Pulmonary artery endothelial cell (primary cell): Measurements from ENCODE around the gene SLC25A47. TPM values are rescaled to one million over a fixed set of nuclear protein-coding genes. Genes with fewer than 3 reads are reported as not detected.
"Not testable (repeated sequence)": the region's sequence is repeated elsewhere in the genome, so short reads cannot be mapped to it uniquely, and the experiment has no call there.

Source experiments
- DNase-seq: peaks from one replicate; pipeline ENCODE4 v3.0.0-alpha.2; 2011; ENCODE audit warnings: low read depth, low spot score
- total RNA-seq: library from RNA; depleted of rRNA; stranded (reverse); fragments of >200 nt; gene quantifications from 2 replicates; pipeline ENCODE4 v1.2.3, GENCODE V29; 2014

SLC25A47 gene
- total RNA-seq, 1 donor from 2014 or later, result not detected

GRCh38 chr14:100289916-100290606 lies 33.1 kb upstream of the SLC25A47 start:
- no peak for DNase-seq

GRCh38 chr14:100290607-100291304 lies 32.4 kb upstream of the SLC25A47 start:
- DNase-seq, result no peak

- DNase-seq, result no peak
Measured at GRCh38 chr14:100291305-100292075, 31.6 kb upstream of the SLC25A47 start.

- DNase-seq, result no peak
Measured at GRCh38 chr14:100292301-100292775, 30.8 kb upstream of the SLC25A47 start.

GRCh38 chr14:100292776-100293461 lies 30.2 kb upstream of the SLC25A47 start:
- no peak for DNase-seq

GRCh38 chr14:100293497-100294212 lies 29.5 kb upstream of the SLC25A47 start:
- no peak for DNase-seq

GRCh38 chr14:100294213-100294962 lies 28.8 kb upstream of the SLC25A47 start:
- DNase-seq, result no peak

GRCh38 chr14:100294963-100295330 lies 28.2 kb upstream of the SLC25A47 start:
- no peak for DNase-seq

- no peak for DNase-seq
Measured at GRCh38 chr14:100295376-100296105, 27.6 kb upstream of the SLC25A47 start.

- no peak for DNase-seq
Measured at GRCh38 chr14:100296106-100296651, 27.0 kb upstream of the SLC25A47 start.

GRCh38 chr14:100296729-100297128 lies 26.4 kb upstream of the SLC25A47 start:
- DNase-seq, result not testable (repeated sequence)

- peak; percentile 37 for DNase-seq
Measured at GRCh38 chr14:100297320-100298300, 25.5 kb upstream of the SLC25A47 start.

- no peak for DNase-seq
Measured at GRCh38 chr14:100298551-100299237, 24.4 kb upstream of the SLC25A47 start.

GRCh38 chr14:100299238-100299560 lies 23.9 kb upstream of the SLC25A47 start:
- no peak for DNase-seq

- DNase-seq, result no peak
Measured at GRCh38 chr14:100302616-100303015, 20.5 kb upstream of the SLC25A47 start.

- DNase-seq, result no peak
Measured at GRCh38 chr14:100303179-100303578, 20.0 kb upstream of the SLC25A47 start.

- DNase-seq, result no peak
Measured at GRCh38 chr14:100303925-100304324, 19.2 kb upstream of the SLC25A47 start.
